Measurements from ENCODE around the gene MTA3. TPM values are rescaled to one million over a fixed set of nuclear protein-coding genes. Genes with fewer than 3 reads are reported as not detected.

The MTA3 gene
- total and polyA plus RNA-seq, 2 donors (not counting 3 experiments of a cell fraction or from before 2014, with no cell fraction given), result 36.3 to 53.3 TPM

DNA sequence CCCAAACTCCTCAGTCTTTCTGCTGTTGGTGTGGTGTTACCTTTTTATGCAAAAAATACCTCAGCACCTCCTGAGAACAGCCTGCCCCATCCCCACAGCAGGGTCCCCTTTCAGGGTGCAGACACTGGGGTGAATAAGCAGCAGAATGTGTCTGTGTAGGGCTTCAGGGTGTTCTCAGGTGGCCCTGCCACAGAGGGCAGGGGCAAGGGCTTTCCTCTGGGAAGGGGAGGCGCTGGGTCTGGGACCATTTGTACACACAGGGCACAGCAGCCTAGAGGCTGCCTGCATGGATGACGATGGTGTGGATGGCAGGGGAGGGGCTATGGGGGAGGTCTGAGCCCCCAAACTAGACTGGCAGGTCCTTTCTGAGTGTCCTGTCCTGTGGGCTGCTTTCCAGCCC is 221.3 kb downstream of the MTA3 start:
- FAIRE-seq, result no peak
- Histone ChIP-seq H3K79me2 (ENCODE audit: control insufficient read depth, insufficient read depth, low read length) (no peaks in the 10 kb centered on the region), H3K27me3 (ENCODE audit: control insufficient read depth in 2 of 2, insufficient read depth in 2 of 2, low read length in 2 of 2) (peaks cover 11 to 12% of the 10 kb centered on the region in 2 experiments), H4K20me1 (replicated peaks; ENCODE audit: control insufficient read depth, extremely low read depth, insufficient read depth, low read length) (no peaks in the 10 kb centered on the region), H3K36me3 (ENCODE audit: control insufficient read depth in 2 of 2, extremely low read depth in 1 of 2, insufficient read depth in 2 of 2, low read length in 2 of 2) (no peaks in the 10 kb centered on the region), H3K9me1 (replicated peaks; ENCODE audit: control insufficient read depth, extremely low read depth, insufficient read depth, low read length) (no peaks in the 10 kb centered on the region), H3K4me2 (ENCODE audit: insufficient read depth, low read length) (no peak overlapping the region), H3K27ac (ENCODE audit: insufficient read depth, low read depth, low read length) (no peak overlapping the region), H3K4me1 (ENCODE audit: control insufficient read depth, extremely low read depth, insufficient read depth, low read length) (peaks cover 4% of the 10 kb centered on the region), H2AFZ (ENCODE audit: low read depth, low read length) (no peak overlapping the region), H3K9me3 (replicated peaks; ENCODE audit: control insufficient read depth, insufficient read depth, low read length) (no peaks in the 10 kb centered on the region), H3K4me3 (replicated peaks in 1 of 3; ENCODE audit: insufficient read depth in 1 of 3, low read depth in 1 of 3, low read length in 3 of 3) (no peak overlapping the region), H3K9ac (replicated peaks; ENCODE audit: extremely low read depth, insufficient read depth, low read length) (no peak overlapping the region)
- BruUV-seq (replicated peaks), result no TSS peak
- POLR2A ChIA-PET, result no interaction called here
- dilution Hi-C loops (cut with MboI; ENCODE audit: extremely low pct_ligation_motif_present, low sequenced_read_pairs), result no loop called here
- no peak for TF ChIP-seq EZH2 (IDR thresholded peaks at IDR 0.05; ENCODE audit: borderline replicate concordance, low read depth, low read length, severe bottlenecking)
- no peak for DNase-seq (ENCODE audit: low read depth, low spot score)
- CTCF ChIA-PET, result no interaction called here
- intact Hi-C loops (cut with micrococcal nuclease), result no loop called here

DNA sequence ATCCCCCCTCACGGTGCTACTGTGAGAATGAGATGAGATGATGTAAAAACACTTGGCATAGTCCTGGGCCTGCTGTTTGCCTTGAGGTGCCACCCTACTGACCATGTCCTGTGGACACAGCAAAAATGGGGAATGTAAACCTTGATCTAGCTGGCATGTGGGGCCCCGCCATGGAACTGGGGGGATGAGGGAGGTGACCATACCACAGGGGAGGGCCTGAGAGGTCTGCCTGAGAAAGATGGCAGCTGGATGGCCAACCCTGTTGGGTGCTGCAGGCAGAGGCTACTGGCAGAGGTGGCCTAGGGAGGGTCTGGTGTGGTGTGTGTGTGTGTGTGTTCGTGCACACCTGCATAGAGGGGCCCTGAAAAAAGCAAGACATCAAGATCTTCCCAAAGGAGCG is 223.2 kb downstream of the MTA3 start:
- dilution Hi-C loops (cut with MboI; ENCODE audit: extremely low pct_ligation_motif_present, low sequenced_read_pairs), result no loop called here

More for the DNA sequence above, 223.2 kb downstream of the MTA3 start:
- TF ChIP-seq, protein P1, sequence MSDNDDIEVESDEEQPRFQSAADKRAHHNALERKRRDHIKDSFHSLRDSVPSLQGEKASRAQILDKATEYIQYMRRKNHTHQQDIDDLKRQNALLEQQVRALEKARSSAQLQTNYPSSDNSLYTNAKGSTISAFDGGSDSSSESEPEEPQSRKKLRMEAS (IDR thresholded peaks at IDR 0.05; ENCODE audit: insufficient read depth, insufficient read length), result no peak
- TF ChIP-seq POLR2AphosphoS5 (IDR thresholded peaks at IDR 0.05; ENCODE audit: insufficient read depth, low read depth, low read length), result no peak
- no peak for TF ChIP-seq GATA2 (IDR thresholded peaks at IDR 0.05; ENCODE audit: insufficient read depth, insufficient read length, low read depth, low read length)
- TF ChIP-seq FOS (IDR thresholded peaks at IDR 0.05; ENCODE audit: borderline replicate concordance, insufficient read depth, low read length), result no peak
- TF ChIP-seq EZH2 (IDR thresholded peaks at IDR 0.05; ENCODE audit: borderline replicate concordance, low read depth, low read length, severe bottlenecking), result no peak
- no peak for TF ChIP-seq POLR2A (IDR thresholded peaks at IDR 0.05; ENCODE audit: low read depth, low read length)
- TF ChIP-seq, protein P2, sequence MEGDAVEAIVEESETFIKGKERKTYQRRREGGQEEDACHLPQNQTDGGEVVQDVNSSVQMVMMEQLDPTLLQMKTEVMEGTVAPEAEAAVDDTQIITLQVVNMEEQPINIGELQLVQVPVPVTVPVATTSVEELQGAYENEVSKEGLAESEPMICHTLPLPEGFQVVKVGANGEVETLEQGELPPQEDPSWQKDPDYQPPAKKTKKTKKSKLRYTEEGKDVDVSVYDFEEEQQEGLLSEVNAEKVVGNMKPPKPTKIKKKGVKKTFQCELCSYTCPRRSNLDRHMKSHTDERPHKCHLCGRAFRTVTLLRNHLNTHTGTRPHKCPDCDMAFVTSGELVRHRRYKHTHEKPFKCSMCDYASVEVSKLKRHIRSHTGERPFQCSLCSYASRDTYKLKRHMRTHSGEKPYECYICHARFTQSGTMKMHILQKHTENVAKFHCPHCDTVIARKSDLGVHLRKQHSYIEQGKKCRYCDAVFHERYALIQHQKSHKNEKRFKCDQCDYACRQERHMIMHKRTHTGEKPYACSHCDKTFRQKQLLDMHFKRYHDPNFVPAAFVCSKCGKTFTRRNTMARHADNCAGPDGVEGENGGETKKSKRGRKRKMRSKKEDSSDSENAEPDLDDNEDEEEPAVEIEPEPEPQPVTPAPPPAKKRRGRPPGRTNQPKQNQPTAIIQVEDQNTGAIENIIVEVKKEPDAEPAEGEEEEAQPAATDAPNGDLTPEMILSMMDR (IDR thresholded peaks at IDR 0.05; ENCODE audit: extremely low read depth in 1 of 2, insufficient read depth in 1 of 2, low read depth in 1 of 2, low read length in 2 of 2), result no peak
- TF ChIP-seq MYC (IDR thresholded peaks at IDR 0.05; ENCODE audit: low read depth, low read length), result no peak
- TF ChIP-seq JUN (IDR thresholded peaks at IDR 0.05; ENCODE audit: borderline replicate concordance, insufficient read depth, insufficient read length, low read depth), result no peak
- no peaks in the 10 kb centered on the region for H3K36me3 ChIP-seq (ENCODE audit: control insufficient read depth in 2 of 2, extremely low read depth in 1 of 2, insufficient read depth in 2 of 2, low read length in 2 of 2)
- ChIA-PET CTCF (interaction anchor here (1.6 kb wide), 1 partner anchor 18 kb away, joined by 7 read pairs; no protein-coding TSS in a partner anchor), POLR2A (no interaction called here)
- FAIRE-seq, result no peak
- no peaks in the 10 kb centered on the region for H3K9me3 ChIP-seq (replicated peaks; ENCODE audit: control insufficient read depth, insufficient read depth, low read length)
- H3K27ac ChIP-seq (ENCODE audit: insufficient read depth, low read depth, low read length), result no peak overlapping the region
- H3K4me1 ChIP-seq (ENCODE audit: control insufficient read depth, extremely low read depth, insufficient read depth, low read length), result peaks cover 4% of the 10 kb centered on the region
- peaks cover 11 to 12% of the 10 kb centered on the region in 2 experiments for H3K27me3 ChIP-seq (ENCODE audit: control insufficient read depth in 2 of 2, insufficient read depth in 2 of 2, low read length in 2 of 2)
- H3K4me3 ChIP-seq (replicated peaks in 1 of 3; ENCODE audit: insufficient read depth in 1 of 3, low read depth in 1 of 3, low read length in 3 of 3), result no peak overlapping the region
- H4K20me1 ChIP-seq (replicated peaks; ENCODE audit: control insufficient read depth, extremely low read depth, insufficient read depth, low read length), result no peaks in the 10 kb centered on the region
- no peaks in the 10 kb centered on the region for H3K79me2 ChIP-seq (ENCODE audit: control insufficient read depth, insufficient read depth, low read length)
- no peak overlapping the region for H2AFZ ChIP-seq (ENCODE audit: low read depth, low read length)
- H3K9me1 ChIP-seq (replicated peaks; ENCODE audit: control insufficient read depth, extremely low read depth, insufficient read depth, low read length), result no peaks in the 10 kb centered on the region
- intact Hi-C loops (cut with micrococcal nuclease), result no loop called here
- no peak overlapping the region for H3K4me2 ChIP-seq (ENCODE audit: insufficient read depth, low read length)
- no peak overlapping the region for H3K9ac ChIP-seq (replicated peaks; ENCODE audit: extremely low read depth, insufficient read depth, low read length)
- no TSS peak for BruUV-seq (replicated peaks)
- DNase-seq (ENCODE audit: low read depth, low spot score), result no peak

Measured in endothelial cell of umbilical vein (primary cell).